Fibroblast of skin of left biceps (primary cell): ENCODE data around the gene CAPN3.
A peak's percentile ranks its signal among the peaks of the same experiment; 100 is the strongest.

Experiments
- DNase-seq, 2 experiments: peaks; one replicate each; pipeline ENCODE4 v3.0.0-alpha.2; 2013; ENCODE audit warnings: low read depth in 2 of 2

CAPN3 gene

GRCh38 chr15:42394106-42394505, 34.8 kb downstream of the CAPN3 start:
- DNase-seq = no peak

- DNase-seq = no peak
Measured at GRCh38 chr15:42395838-42396237, 36.5 kb downstream of the CAPN3 start.

DNA sequence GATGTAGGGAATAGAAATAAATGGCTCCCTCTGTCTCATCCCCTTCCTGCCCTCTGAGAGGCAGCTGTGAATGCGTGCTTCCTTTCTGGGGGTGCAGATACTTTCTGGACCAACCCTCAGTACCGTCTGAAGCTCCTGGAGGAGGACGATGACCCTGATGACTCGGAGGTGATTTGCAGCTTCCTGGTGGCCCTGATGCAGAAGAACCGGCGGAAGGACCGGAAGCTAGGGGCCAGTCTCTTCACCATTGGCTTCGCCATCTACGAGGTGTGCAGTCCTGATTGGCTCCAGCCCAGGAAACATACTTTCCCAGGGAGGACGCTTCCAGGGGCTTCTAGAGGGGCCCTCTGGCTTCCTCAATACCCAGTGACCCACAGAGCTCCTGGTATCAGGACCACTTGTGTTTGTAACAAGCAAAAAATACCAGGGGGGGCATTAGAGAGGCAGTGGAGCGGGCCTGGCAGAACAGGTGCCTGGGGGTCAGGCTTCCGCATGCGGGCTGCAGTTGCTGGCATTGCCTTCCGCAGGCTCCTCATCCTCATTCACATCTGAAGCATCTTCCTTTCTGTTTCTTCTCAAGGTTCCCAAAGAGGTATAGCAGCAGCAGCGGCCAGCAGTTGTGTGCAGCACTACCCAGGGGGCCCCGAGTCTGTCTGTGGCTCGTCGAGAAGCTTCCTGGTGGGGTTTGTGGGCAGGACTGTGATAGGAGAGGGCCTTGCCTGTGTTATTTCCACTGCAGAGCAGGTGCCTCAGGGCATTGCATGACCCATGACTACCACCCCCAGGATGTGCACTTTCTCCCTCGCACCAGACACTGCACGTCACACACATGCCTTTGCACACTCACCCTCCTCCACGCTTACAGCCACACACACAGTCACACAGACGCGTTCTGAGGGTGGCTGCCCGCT, 42.5 kb downstream of the CAPN3 start:
- DNase-seq = no peak

- no peak for DNase-seq
Measured at GRCh38 chr15:42402455-42403205, 43.3 kb downstream of the CAPN3 start.

DNA sequence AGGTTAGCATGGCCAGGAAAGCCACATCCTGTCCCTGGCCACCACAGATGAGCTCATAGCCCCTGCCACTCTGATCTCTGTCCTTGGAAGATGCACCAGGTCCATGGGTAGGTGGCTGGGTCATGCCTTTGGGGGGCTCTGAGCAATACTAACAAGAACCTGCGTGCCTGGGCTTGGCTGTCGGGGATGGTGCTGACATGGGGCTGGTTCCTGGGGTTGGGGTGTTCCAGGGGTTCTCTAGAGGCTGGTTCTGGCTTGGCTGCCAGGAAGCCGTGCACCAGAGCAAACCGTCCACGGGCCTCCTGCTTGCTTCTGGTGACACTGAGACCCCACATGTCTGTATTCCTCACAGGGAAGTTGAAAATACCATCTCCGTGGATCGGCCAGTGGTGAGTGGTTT, 44.1 kb downstream of the CAPN3 start:
- no peak for DNase-seq

DNA sequence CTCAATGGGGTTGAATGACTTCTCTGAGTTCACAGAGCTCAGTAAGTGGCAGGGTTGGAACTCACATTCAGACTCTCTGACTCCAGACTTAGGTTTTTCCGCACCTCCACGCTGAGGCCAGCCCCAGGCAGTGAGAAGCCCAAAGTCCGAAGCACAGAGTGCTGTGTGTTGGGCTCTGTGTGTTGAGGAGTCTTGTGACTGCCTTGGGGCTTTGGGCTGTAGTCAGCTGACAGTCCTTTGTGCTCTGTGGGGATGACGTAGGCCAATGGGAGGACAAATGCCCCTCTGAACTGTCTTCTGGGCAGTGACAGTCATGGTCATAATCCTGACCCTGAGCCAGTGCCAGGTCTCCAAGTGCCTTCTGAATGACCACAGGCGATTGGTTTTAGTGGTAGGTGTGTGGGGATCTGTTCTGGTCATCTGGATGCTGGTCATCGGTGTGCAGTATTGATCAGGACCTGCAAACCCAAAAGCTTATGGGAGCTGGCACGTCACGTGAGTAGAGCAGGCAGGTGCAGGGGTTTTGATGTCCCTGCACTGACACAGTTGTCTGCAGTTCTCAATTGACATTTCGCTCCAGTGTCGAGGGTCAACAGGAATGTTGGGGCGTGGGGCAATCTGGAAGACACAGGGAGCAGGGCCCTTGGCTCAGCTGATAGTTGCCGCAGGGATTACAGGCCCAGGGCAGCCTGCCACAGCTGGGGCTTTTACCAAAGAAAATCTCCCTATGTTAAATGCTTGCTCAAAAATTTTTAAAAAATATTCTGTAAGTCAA, 45.3 kb downstream of the CAPN3 start:
- no peak for DNase-seq

GRCh38 chr15:42405863-42406482, 46.7 kb downstream of the CAPN3 start:
- no peak for DNase-seq

- DNase-seq = no peak
Measured at GRCh38 chr15:42408178-42408577, 48.9 kb downstream of the CAPN3 start.

- DNase-seq = no peak
Measured at GRCh38 chr15:42409011-42409410, 49.7 kb downstream of the CAPN3 start.

DNA sequence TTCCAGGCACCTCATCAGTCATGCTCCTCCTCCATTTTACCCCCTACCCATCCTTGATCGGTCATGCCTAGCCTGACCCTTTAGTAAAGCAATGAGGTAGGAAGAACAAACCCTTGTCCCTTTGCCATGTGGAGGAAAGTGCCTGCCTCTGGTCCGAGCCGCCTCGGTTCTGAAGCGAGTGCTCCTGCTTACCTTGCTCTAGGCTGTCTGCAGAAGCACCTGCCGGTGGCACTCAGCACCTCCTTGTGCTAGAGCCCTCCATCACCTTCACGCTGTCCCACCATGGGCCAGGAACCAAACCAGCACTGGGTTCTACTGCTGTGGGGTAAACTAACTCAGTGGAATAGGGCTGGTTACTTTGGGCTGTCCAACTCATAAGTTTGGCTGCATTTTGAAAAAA, 52.6 kb downstream of the CAPN3 start:
- DNase-seq = no peak

DNA sequence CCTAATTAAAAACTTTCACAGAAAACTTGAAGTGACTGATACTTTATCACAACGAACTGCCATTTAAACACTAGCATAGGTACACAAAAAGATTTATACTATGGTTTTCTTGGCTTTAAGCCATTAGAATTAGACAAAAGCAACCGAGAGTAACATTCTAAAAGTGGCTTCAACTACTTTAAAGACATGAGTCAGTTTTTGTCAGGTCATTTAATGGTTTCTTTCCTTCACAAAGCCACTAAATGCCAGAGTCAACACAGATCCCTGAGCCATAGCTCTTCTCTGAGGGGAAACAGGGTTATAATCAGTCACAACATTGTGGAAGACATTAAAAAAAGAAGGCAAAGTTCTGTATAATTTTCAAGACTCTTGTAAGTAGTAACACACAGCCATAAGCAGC, 54.6 kb downstream of the CAPN3 start:
- no peak for DNase-seq

DNA sequence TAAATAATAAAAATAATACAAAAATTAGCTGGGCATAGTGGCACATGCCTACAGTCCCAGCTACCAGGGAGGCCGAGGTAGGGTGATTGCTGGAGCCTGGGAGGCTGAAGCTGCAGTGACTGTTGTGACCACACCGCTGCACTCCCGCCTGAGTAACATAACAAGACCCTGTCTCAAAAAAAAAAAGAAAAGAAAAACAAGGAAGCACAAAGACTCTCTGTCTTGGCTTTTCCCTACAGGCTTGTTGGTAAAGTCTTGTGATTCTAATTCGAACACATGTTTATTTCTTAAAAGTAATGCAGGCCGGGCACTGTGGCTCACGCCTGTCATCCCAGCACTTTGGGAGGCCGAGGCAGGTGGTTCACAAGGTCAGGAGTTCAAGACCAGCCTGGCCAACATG, 60.1 kb downstream of the CAPN3 start:
- DNase-seq = no peak

DNA sequence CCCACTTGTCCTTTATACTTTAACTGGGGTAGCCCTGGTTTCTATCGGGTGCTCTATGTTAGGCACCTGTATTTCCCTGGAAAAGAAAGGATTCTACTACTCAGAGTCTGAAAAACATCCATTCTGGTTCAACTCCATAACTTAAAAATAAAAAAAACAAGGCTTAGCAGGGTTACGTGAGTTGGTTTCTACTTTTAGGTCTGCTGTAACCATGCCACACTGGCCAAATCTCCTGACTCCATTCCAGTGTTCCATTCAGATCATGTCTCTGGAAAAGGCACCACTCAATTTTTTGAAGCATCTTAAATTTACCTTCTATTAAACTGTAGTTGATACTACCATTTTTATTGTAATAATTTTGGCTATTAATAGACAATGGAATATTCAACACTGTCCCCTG, 62.1 kb downstream of the CAPN3 start:
- no peak for DNase-seq

- peak; percentile 82 to 87 for DNase-seq
Measured at GRCh38 chr15:42427429-42428223, 68.3 kb downstream of the CAPN3 start.

- no peak for DNase-seq
Measured at GRCh38 chr15:42444415-42445063, 85.2 kb downstream of the CAPN3 start.

DNA sequence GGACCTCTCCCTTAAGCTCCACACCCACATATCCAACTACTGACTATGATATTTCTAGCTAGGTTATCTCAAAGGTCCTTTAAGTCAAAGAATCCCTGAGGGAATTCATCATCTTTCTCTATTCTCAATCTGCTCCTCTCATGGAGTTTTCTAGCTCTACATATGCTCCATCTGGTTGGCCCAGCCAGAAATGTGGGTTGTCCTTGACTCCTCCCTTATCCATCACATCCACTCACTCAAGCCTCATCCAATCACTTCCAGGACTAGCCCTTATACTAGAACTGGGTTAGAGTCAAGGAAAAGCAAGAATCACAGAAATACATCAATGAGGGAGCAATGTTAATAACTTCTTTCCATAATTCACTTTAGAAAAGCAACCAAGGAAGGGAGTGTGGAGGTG, 86.2 kb downstream of the CAPN3 start:
- no peak for DNase-seq

DNA sequence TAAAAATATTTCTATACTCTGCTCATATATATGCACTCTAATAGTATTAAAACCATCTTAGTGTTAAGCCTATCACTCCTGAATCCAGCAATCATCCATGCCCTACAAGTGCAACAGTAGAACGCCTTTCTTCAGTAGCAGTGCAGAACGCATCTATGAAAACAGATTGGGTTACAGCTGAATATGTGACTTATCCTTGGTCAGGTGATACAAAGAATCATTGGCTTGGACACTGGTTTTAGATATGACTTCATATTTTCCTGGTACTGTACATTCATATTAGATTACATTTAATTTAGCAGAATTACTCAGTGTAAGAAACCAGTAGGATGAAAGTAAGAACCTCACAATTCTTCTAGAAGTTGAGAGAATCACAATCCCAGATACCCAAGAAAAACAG, 88.3 kb downstream of the CAPN3 start:
- DNase-seq = no peak

- DNase-seq = no peak
Measured at GRCh38 chr15:42448281-42448680, 89.0 kb downstream of the CAPN3 start.

DNA sequence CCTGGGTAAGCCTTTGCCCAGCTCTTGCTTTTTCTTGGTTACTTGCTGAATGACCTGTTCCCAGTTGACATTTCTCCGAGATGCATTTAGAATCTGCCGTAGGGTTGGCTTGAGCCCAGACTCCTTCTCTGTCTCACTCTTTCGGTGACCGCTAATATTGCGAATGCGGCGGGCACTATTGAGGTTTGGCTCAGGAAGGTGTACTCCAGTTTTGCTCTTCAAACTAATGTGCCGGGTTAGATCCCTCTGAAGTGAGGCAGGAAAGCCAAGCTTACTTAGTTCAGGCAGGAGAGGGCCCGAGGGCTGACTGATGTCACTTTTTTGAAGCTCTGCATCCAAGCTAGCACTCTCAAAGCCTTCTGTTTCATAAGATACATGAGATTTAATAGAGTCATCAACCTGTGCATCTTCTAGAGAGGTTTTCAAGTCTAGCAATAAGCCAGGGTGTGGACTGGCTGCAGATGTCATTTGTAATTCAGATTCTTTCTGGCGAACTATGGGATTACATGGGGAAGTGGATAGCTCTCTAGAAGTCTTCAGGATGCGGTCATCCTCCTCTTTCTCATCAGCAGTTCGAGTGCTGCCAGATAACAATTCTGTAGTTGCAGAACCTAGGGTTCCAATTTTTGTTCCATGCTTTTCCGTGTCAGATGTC, 90.6 kb downstream of the CAPN3 start:
- DNase-seq = no peak

- no peak for DNase-seq
Measured at GRCh38 chr15:42450425-42450790, 91.1 kb downstream of the CAPN3 start.
